GM23338 (cell line): Measurements from ENCODE around the gene STX10. TPM values are rescaled to one million over a fixed set of nuclear protein-coding genes. Genes with fewer than 3 reads are reported as not detected.

ENCODE experiments used
- ATAC-seq: fragments of 200-7000 bp; cut with Tn5 transposase; 3 replicates; pipeline ENCODE4 v1.9.1; 2020
- DNase-seq: peaks from one replicate; pipeline ENCODE4 v3.0.0-alpha.2; 2015; ENCODE audit warnings: low spot score
- H2AFZ ChIP-seq: fragments of 200-600 bp; sonication (generic); 2 replicates; pipeline ENCODE4 v1.8.0; 2016; ENCODE audit warnings: antibody characterized with exemption, mild to moderate bottlenecking, moderate library complexity
- H3F3A ChIP-seq: fragments of 200-600 bp; sonication (generic); replicated peaks from 2 replicates; pipeline ENCODE4 v1.8.0; 2017; ENCODE audit warnings: antibody characterized with exemption, mixed run types, low read depth
- H3K27ac ChIP-seq: fragments of 200-600 bp; sonication (generic); 2 replicates; pipeline ENCODE4 v1.6.1; 2016; ENCODE audit warnings: low read depth
- H3K27me3 ChIP-seq: fragments of 200-600 bp; sonication (generic); 2 replicates; pipeline ENCODE4 v1.8.0; 2016; ENCODE audit warnings: mild to moderate bottlenecking, mixed run types, moderate library complexity; ENCODE audit not compliant: insufficient read depth
- H3K36me3 ChIP-seq: fragments of 200-600 bp; sonication (generic); 2 replicates; pipeline ENCODE4 v1.8.0; 2016; ENCODE audit warnings: mild to moderate bottlenecking; ENCODE audit not compliant: insufficient read depth
- H3K4me1 ChIP-seq: fragments of 200-600 bp; sonication (generic); 2 replicates; pipeline ENCODE4 v1.8.0; 2016; ENCODE audit warnings: mild to moderate bottlenecking, moderate library complexity; ENCODE audit not compliant: insufficient read depth
- H3K4me2 ChIP-seq: fragments of 200-600 bp; sonication (generic); 2 replicates; pipeline ENCODE4 v1.7.1; 2017; ENCODE audit warnings: mixed run types
- H3K4me3 ChIP-seq: fragments of 200-600 bp; sonication (generic); 2 replicates; pipeline ENCODE4 v1.6.1; 2016; ENCODE audit warnings: mixed run types
- H3K79me2 ChIP-seq: fragments of 200-600 bp; sonication (generic); replicated peaks from 2 replicates; pipeline ENCODE4 v1.8.0; 2017; ENCODE audit warnings: mild to moderate bottlenecking; ENCODE audit not compliant: insufficient read depth
- H3K9me2 ChIP-seq: fragments of 200-600 bp; sonication (generic); 2 replicates; pipeline ENCODE4 v1.8.0; 2017; ENCODE audit not compliant: insufficient read depth
- H4K20me1 ChIP-seq: fragments of 200-600 bp; sonication (generic); replicated peaks from 2 replicates; pipeline ENCODE4 v1.8.0; 2017; ENCODE audit warnings: mild to moderate bottlenecking; ENCODE audit not compliant: insufficient read depth
- H3K27ac Mint-ChIP-seq: 2 replicates; pipeline ENCODE4 v1.8.0; 2020; ENCODE audit warnings: inconsistent platforms, mild to moderate bottlenecking, moderate library complexity, mixed read lengths
- H3K27me3 Mint-ChIP-seq: 3 replicates; pipeline ENCODE4 v1.8.0; 2022; ENCODE audit warnings: low read depth, mild to moderate bottlenecking, moderate library complexity, mixed read lengths, inconsistent platforms; ENCODE audit not compliant: insufficient read depth, poor library complexity
- H3K36me3 Mint-ChIP-seq: 3 replicates; pipeline ENCODE4 v1.8.0; 2021; ENCODE audit warnings: low read depth, mild to moderate bottlenecking, inconsistent platforms, moderate library complexity, mixed read lengths
- H3K4me1 Mint-ChIP-seq: 3 replicates; pipeline ENCODE4 v1.8.0; 2020; ENCODE audit warnings: mild to moderate bottlenecking, inconsistent platforms, mixed read lengths
- H3K4me3 Mint-ChIP-seq: 3 replicates; pipeline ENCODE4 v1.8.0; 2021; ENCODE audit warnings: moderate library complexity, mild to moderate bottlenecking, inconsistent platforms, mixed read lengths
- H3K9me3 Mint-ChIP-seq: 3 replicates; pipeline ENCODE4 v1.8.0; 2020; ENCODE audit warnings: moderate library complexity, mild to moderate bottlenecking, inconsistent platforms, mixed read lengths
- CREB1 ChIP-seq: fragments of 250-450 bp; sonication (Bioruptor Pico); IDR thresholded peaks from 2 replicates; pipeline ENCODE4 v1.5.0; 2020; ENCODE audit warnings: low read depth, mild to moderate bottlenecking, moderate library complexity
- CTCF ChIP-seq, 2 experiments: fragments of 200-600 bp in 1 of 2; sonication (generic) in 1 of 2; conservative IDR thresholded peaks; 2 replicates each; pipeline versions ENCODE4 v1.5.1 to v1.6.1; 2016 to 2017; ENCODE audit warnings: antibody characterized with exemption in 2 of 2, low read depth in 2 of 2, mild to moderate bottlenecking in 2 of 2, moderate library complexity in 1 of 2
- ETS1 ChIP-seq: IDR thresholded peaks from 2 replicates; pipeline ENCODE4 v1.6.1; 2016; ENCODE audit warnings: antibody characterized with exemption
- EZH2 ChIP-seq: fragments of 200-600 bp; sonication (generic); IDR thresholded peaks from one replicate; pipeline ENCODE4 v1.8.0; 2017; ENCODE audit warnings: antibody characterized with exemption, mild to moderate bottlenecking, low read depth; ENCODE audit not compliant: unreplicated experiment
- EZH2phosphoT487 ChIP-seq: fragments of 200-600 bp; sonication (generic); IDR thresholded peaks from one replicate; pipeline ENCODE4 v1.8.1; 2018; ENCODE audit warnings: antibody characterized with exemption; ENCODE audit not compliant: unreplicated experiment
- JUNB ChIP-seq: IDR thresholded peaks from one replicate; pipeline ENCODE4 v1.6.1; 2016; ENCODE audit warnings: antibody characterized with exemption; ENCODE audit not compliant: unreplicated experiment
- POLR2AphosphoS5 ChIP-seq: IDR thresholded peaks from 2 replicates; pipeline ENCODE4 v1.6.1; 2016; ENCODE audit warnings: antibody characterized with exemption, low read depth
- REST ChIP-seq: IDR thresholded peaks from one replicate; pipeline ENCODE4 v1.6.1; 2018; ENCODE audit warnings: antibody characterized with exemption; ENCODE audit not compliant: unreplicated experiment
- STAT1 ChIP-seq: IDR thresholded peaks from one replicate; pipeline ENCODE4 v1.6.1; 2016; ENCODE audit warnings: antibody characterized with exemption; ENCODE audit not compliant: unreplicated experiment
- ZNF114 ChIP-seq: fragments of 250-450 bp; sonication (Bioruptor Pico); IDR thresholded peaks from 2 replicates; pipeline ENCODE4 v1.5.0; 2020; ENCODE audit warnings: mild to moderate bottlenecking, moderate library complexity
- ZNF331 ChIP-seq: fragments of 250-450 bp; sonication (Bioruptor Pico); IDR thresholded peaks from 2 replicates; pipeline ENCODE4 v1.5.0; 2020; ENCODE audit warnings: low read depth, mild to moderate bottlenecking, moderate library complexity
- long read RNA-seq: library from polyadenylated mRNA; unstranded; transcript quantifications from one replicate; pipeline ENCODE4 v2.0.0, GENCODE V29; 2020; ENCODE audit not compliant: unreplicated experiment
- polyA plus RNA-seq: library from polyadenylated mRNA; unstranded; fragments of >200 nt; fragmentation: Nextera tagmentation; extraction: Ambion mirVana; gene quantifications from 2 replicates; pipeline ENCODE4 v1.2.1, GENCODE V29; 2016
- total RNA-seq: library from RNA; depleted of rRNA; stranded (reverse); fragments of >200 nt; shearing (Covaris generic); gene quantifications from 2 replicates; pipeline ENCODE4 v1.2.3, GENCODE V29; 2014; rRNA removed
- TF ChIP-seq, protein P1 (sequence below): fragments of 250-450 bp; sonication (Bioruptor Pico); IDR thresholded peaks from 2 replicates; pipeline ENCODE4 v1.5.0; 2020; ENCODE audit warnings: mild to moderate bottlenecking, moderate library complexity

The STX10 gene, protein sequence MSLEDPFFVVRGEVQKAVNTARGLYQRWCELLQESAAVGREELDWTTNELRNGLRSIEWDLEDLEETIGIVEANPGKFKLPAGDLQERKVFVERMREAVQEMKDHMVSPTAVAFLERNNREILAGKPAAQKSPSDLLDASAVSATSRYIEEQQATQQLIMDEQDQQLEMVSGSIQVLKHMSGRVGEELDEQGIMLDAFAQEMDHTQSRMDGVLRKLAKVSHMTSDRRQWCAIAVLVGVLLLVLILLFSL
- total RNA-seq: 55.9 and 58.3 TPM in 2 replicates
- polyA plus RNA-seq: 42.8 and 44.0 TPM in 2 replicates
- long read RNA-seq, transcript STX10-204 (8 exons, 1,136 nt): major isoform, 11 of 17 reads
- long read RNA-seq, partial matches to known transcripts: 5 of 17 reads
- long read RNA-seq, other reads (novel, unspliced or antisense): 0 of 17 reads

DNA sequence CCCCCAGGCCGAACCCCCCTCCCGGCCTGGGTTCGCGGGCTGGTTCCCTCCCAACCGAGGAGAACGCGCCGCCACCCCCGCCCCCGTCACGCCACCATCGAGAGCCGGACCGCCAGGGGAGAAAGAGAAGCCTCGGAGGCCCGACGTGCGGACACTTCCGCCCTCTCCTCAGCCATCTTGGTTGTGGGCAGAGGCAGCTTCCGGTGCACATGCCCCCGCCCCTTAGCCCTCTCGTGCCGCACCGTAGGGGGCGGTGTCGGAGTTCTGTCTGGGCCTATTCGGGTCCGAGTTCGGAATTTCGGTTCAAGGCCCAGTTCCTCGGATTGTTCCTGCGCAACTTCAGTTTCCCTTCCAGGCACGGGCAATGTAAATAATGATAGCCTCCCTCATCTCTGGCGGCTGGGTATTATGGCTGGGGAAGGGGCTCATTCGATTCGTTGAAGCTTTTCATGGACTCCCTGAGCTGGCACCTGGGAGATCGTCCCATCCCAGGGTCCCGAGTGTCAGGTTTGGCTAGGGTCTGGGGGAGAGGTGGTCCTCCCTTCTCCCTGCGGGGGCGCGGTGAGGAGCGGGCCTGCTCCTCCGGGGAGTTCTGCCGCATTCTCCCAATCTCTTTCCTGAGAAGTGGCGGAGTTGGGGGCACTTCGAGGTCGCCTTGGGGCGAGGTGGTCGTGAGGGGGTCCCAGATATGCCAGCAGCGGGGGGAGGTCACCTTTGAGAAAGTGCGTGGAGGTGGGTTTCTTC is at the start of gene STX10, which contains the start of gene IER2:
STX10 (minus strand) TSS at position 189 of the 744 bp plus-strand sequence. CDS start 202 bp downstream, outside the sequence.
IER2 (plus strand) TSS at position 225 of the 744 bp plus-strand sequence. CDS start 2,776 bp downstream, outside the sequence.
- peak; percentile 32 for ATAC-seq
- H3K27ac ChIP-seq: peak within 1 kb of the TSS; percentile 96
- peaks cover 44% of the 10 kb centered on the region for H3K79me2 ChIP-seq
- Mint-ChIP-seq H3K4me1 (peaks cover 12% of the 10 kb centered on the region), H3K27me3 (peaks cover 48% of the 10 kb centered on the region), H3K9me3 (peaks cover 23% of the 10 kb centered on the region), H3K27ac (peak within 1 kb of the TSS; percentile 99), H3K36me3 (peaks cover 35% of the 10 kb centered on the region), H3K4me3 (peak within 1 kb of the TSS; percentile 99)
- H3K4me2 ChIP-seq: peak within 1 kb of the TSS; percentile 98
- H3F3A ChIP-seq: peaks cover 19% of the 10 kb centered on the region
- H3K36me3 ChIP-seq: peaks cover 7% of the 10 kb centered on the region; the same call in 1 of the 2 replicates
- peaks cover 8% of the 10 kb centered on the region for H4K20me1 ChIP-seq
- H3K4me1 ChIP-seq: no peaks in the 10 kb centered on the region
- peak; percentile 96 for DNase-seq
- H3K4me3 ChIP-seq: peak within 1 kb of the TSS; percentile 90
- H2AFZ ChIP-seq: peak within 1 kb of the TSS; percentile 59; the same call in 1 of the 2 replicates
- H3K27me3 ChIP-seq: no peaks in the 10 kb centered on the region
- H3K9me2 ChIP-seq: no peaks in the 10 kb centered on the region
- TF ChIP-seq CTCF (conservative IDR thresholded peaks at IDR 0.05; ENCODE audit: low read depth in 2 of 2) (peak; percentile 34 to 56; a peak in 3 of 4 replicates), ZNF114 (CRISPR knock-in tag) (no peak), STAT1 (no peak), EZH2phosphoT487 (no peak), ZNF331 (CRISPR knock-in tag) (no peak), EZH2 (no peak), CREB1 (CRISPR knock-in tag) (peak; percentile 74), POLR2AphosphoS5 (peak; percentile 56; the same call in 1 of the 2 replicates), ETS1 (peak; percentile 91), REST (no peak), JUNB (no peak)
- TF ChIP-seq, protein P1, sequence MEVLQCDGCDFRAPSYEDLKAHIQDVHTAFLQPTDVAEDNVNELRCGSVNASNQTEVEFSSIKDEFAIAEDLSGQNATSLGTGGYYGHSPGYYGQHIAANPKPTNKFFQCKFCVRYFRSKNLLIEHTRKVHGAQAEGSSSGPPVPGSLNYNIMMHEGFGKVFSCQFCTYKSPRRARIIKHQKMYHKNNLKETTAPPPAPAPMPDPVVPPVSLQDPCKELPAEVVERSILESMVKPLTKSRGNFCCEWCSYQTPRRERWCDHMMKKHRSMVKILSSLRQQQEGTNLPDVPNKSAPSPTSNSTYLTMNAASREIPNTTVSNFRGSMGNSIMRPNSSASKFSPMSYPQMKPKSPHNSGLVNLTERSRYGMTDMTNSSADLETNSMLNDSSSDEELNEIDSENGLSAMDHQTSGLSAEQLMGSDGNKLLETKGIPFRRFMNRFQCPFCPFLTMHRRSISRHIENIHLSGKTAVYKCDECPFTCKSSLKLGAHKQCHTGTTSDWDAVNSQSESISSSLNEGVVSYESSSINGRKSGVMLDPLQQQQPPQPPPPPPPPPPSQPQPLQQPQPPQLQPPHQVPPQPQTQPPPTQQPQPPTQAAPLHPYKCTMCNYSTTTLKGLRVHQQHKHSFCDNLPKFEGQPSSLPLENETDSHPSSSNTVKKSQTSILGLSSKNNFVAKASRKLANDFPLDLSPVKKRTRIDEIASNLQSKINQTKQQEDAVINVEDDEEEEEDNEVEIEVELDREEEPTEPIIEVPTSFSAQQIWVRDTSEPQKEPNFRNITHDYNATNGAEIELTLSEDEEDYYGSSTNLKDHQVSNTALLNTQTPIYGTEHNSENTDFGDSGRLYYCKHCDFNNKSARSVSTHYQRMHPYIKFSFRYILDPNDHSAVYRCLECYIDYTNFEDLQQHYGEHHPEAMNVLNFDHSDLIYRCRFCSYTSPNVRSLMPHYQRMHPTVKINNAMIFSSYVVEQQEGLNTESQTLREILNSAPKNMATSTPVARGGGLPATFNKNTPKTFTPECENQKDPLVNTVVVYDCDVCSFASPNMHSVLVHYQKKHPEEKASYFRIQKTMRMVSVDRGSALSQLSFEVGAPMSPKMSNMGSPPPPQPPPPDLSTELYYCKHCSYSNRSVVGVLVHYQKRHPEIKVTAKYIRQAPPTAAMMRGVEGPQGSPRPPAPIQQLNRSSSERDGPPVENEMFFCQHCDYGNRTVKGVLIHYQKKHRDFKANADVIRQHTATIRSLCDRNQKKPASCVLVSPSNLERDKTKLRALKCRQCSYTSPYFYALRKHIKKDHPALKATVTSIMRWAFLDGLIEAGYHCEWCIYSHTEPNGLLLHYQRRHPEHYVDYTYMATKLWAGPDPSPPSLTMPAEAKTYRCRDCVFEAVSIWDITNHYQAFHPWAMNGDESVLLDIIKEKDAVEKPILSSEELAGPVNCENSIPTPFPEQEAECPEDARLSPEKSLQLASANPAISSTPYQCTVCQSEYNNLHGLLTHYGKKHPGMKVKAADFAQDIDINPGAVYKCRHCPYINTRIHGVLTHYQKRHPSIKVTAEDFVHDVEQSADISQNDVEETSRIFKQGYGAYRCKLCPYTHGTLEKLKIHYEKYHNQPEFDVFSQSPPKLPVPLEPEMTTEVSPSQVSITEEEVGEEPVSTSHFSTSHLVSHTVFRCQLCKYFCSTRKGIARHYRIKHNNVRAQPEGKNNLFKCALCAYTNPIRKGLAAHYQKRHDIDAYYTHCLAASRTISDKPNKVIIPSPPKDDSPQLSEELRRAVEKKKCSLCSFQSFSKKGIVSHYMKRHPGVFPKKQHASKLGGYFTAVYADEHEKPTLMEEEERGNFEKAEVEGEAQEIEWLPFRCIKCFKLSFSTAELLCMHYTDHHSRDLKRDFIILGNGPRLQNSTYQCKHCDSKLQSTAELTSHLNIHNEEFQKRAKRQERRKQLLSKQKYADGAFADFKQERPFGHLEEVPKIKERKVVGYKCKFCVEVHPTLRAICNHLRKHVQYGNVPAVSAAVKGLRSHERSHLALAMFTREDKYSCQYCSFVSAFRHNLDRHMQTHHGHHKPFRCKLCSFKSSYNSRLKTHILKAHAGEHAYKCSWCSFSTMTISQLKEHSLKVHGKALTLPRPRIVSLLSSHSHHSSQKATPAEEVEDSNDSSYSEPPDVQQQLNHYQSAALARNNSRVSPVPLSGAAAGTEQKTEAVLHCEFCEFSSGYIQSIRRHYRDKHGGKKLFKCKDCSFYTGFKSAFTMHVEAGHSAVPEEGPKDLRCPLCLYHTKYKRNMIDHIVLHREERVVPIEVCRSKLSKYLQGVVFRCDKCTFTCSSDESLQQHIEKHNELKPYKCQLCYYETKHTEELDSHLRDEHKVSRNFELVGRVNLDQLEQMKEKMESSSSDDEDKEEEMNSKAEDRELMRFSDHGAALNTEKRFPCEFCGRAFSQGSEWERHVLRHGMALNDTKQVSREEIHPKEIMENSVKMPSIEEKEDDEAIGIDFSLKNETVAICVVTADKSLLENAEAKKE: no peak
